Central memory CD8-positive, alpha-beta T cell (primary cell): ENCODE data around the gene BMP3.
"Not testable (repeated sequence)": the region's sequence is repeated elsewhere in the genome, so short reads cannot be mapped to it uniquely, and the experiment has no call there.

Source experiments
- ATAC-seq: fragments of 150-1000 bp; cut with Tn5 transposase; replicated peaks from 2 replicates; pipeline ENCODE4 v1.10.0; 2022; ENCODE audit warnings: mild to moderate bottlenecking, moderate FRiP score, moderate number of reproducible peaks; ENCODE audit not compliant: poor library complexity, severe bottlenecking; ENCODE audit errors: extremely low read depth
- DNase-seq, 2 donors: peaks; one replicate each; pipeline ENCODE4 v3.0.0; 2021; ENCODE audit warnings: low spot score in 2 of 2
- H3K27ac Mint-ChIP-seq: one replicate; pipeline ENCODE4 v1.8.0; 2022; ENCODE audit warnings: low read depth, mild to moderate bottlenecking, moderate library complexity, mixed read lengths
- H3K27me3 Mint-ChIP-seq: one replicate; pipeline ENCODE4 v1.8.0; 2022; ENCODE audit warnings: mixed read lengths
- H3K36me3 Mint-ChIP-seq: one replicate; pipeline ENCODE4 v1.8.0; 2022; ENCODE audit warnings: mild to moderate bottlenecking, moderate library complexity, mixed read lengths; ENCODE audit not compliant: insufficient read depth
- H3K4me1 Mint-ChIP-seq: one replicate; pipeline ENCODE4 v1.8.0; 2022; ENCODE audit warnings: mixed read lengths
- H3K4me3 Mint-ChIP-seq: one replicate; pipeline ENCODE4 v1.8.0; 2022; ENCODE audit warnings: mild to moderate bottlenecking, moderate library complexity, mixed read lengths
- H3K9me3 Mint-ChIP-seq: one replicate; pipeline ENCODE4 v1.8.0; 2022; ENCODE audit warnings: mixed read lengths

Gene BMP3, protein sequence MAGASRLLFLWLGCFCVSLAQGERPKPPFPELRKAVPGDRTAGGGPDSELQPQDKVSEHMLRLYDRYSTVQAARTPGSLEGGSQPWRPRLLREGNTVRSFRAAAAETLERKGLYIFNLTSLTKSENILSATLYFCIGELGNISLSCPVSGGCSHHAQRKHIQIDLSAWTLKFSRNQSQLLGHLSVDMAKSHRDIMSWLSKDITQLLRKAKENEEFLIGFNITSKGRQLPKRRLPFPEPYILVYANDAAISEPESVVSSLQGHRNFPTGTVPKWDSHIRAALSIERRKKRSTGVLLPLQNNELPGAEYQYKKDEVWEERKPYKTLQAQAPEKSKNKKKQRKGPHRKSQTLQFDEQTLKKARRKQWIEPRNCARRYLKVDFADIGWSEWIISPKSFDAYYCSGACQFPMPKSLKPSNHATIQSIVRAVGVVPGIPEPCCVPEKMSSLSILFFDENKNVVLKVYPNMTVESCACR

DNA sequence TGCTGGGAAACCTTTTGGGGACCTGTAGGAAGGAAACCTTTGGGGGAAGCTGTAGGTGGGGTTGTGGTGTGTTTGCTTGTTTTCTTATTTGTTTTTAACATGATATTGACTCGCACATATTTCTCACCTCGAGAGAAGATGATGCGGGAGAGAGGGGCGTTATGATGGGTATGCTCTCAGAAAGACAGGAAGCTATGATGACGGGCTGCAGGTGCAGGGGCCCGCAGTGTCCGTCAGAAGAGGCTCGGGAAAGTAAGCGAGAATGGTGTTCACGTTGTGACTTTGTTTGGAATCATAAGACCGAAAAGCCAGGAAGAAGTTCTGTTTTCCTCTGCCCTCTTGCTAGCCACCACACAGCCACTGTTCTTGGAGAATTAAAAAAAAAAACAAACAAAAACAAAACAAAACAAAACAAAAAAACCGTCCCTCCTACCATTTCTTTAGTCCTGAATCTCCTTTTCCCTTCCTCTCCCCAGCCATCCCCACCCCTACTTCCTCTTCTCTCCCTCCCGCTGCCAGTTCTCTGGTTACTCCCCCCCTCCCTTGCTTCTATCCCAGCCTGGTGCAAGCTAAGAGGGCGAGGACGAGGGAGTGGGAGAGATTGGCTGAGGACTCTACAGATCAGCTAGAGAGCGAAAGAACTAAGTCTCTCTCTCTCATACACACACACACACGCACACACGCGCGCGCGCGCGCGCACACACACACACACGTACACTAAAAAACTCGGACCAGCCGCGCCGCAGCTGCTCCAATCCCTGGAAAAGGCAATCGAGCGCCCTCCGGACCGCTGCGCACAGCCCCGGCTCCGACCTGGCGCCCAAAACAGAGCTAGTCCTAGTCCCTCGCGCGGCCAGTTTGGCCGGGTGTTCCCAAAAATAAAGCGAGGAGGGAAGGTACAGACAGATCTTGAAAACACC, at the start of gene BMP3:
TSS of gene BMP3 (plus strand) at position 648 of the 920 bp plus-strand sequence. CDS start 577 bp downstream, outside the sequence.
- Mint-ChIP-seq H3K9me3 (no peaks in the 10 kb centered on the region), H3K4me3 (peak within 1 kb of the TSS; percentile 70), H3K27me3 (peaks cover 88% of the 10 kb centered on the region), H3K27ac (no peak within 1 kb of the TSS), H3K36me3 (no peaks in the 10 kb centered on the region), H3K4me1 (peaks cover 16% of the 10 kb centered on the region)
- peak; percentile 14 for ATAC-seq
- DNase-seq = no peak

DNA sequence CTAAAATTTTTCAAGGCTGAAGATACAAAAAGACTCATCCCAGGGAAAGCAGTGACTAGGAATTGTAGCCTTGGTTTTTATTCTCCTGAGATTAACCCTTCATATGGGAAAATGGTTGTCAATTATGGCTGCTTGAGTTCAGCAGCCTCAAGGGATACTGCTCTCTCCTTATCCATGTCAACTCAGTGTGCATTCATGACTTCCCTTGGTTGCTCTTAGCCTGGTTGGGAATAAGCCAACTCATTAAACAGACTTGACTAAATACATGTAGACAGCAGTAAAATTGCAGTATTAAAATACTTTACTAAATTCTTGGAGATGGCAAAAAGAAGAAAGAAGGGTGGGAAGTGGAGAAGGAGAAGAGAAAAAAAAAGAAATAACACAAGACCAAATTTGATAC, 44.5 kb upstream of the BMP3 start:
- Mint-ChIP-seq H3K4me3 (no peak overlapping the region), H3K27me3 (peaks cover 45% of the 10 kb centered on the region), H3K36me3 (no peaks in the 10 kb centered on the region), H3K27ac (no peak overlapping the region), H3K9me3 (no peaks in the 10 kb centered on the region), H3K4me1 (no peaks in the 10 kb centered on the region)
- DNase-seq = no peak
- no peak for ATAC-seq

DNA sequence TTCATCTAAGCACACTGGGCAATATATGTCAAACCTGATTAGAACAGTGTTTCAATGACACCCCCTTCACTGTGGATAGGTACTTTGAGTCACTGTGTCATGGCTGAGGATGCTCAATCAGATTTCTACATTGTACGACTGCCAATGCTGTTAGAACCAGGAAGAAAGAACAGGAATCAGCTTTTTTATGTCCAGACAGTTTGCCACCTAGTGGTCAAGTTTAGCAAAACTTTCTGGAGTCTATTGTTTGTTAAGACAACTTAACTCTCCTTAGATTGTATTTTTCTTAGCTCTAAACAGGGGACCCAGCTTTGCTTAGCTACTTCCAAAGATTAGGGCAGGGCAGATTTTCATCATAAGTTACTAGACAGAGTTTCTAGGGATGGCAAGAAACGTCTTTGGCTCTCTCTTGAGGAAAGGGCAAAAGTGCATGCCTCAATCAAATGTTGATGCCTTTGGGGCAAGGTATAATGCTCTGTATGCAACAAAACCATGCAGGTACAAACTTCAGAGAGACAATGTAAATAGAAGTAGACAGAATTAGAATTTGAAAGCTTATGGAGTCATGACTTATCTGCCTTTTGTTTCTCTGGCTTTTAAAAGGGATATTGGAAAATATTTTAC, 40.5 kb upstream of the BMP3 start:
- Mint-ChIP-seq H3K4me1 (no peaks in the 10 kb centered on the region), H3K27me3 (peaks cover 51% of the 10 kb centered on the region), H3K27ac (no peak overlapping the region), H3K4me3 (no peak overlapping the region), H3K36me3 (no peaks in the 10 kb centered on the region), H3K9me3 (no peaks in the 10 kb centered on the region)
- ATAC-seq (peak; percentile 32), DNase-seq (peak in 1 of 2 donors; percentile 13)

- Mint-ChIP-seq H3K4me1 (no peaks in the 10 kb centered on the region), H3K27ac (no peak overlapping the region), H3K36me3 (no peaks in the 10 kb centered on the region), H3K4me3 (no peak overlapping the region), H3K9me3 (no peaks in the 10 kb centered on the region), H3K27me3 (peaks cover 51% of the 10 kb centered on the region)
- ATAC-seq = no peak
- no peak for DNase-seq
These were observed 39.7 kb upstream of the BMP3 start for GRCh38 chr4:80990851-80991250.

- no peak overlapping the region for H3K4me3 Mint-ChIP-seq
- peaks cover 27% of the 10 kb centered on the region for H3K27me3 Mint-ChIP-seq
- DNase-seq (no peak), ATAC-seq (no peak)
- no peak overlapping the region for H3K27ac Mint-ChIP-seq
- H3K9me3 Mint-ChIP-seq = no peaks in the 10 kb centered on the region
- no peaks in the 10 kb centered on the region for H3K36me3 Mint-ChIP-seq
- H3K4me1 Mint-ChIP-seq = peaks cover 10% of the 10 kb centered on the region
These were observed 30.6 kb upstream of the BMP3 start for GRCh38 chr4:80999943-81000342.

- no peak overlapping the region for H3K27ac Mint-ChIP-seq
- DNase-seq = no peak
- peaks cover 10% of the 10 kb centered on the region for H3K4me1 Mint-ChIP-seq
These were observed 26.9 kb upstream of the BMP3 start for GRCh38 chr4:81003597-81004111.

DNA sequence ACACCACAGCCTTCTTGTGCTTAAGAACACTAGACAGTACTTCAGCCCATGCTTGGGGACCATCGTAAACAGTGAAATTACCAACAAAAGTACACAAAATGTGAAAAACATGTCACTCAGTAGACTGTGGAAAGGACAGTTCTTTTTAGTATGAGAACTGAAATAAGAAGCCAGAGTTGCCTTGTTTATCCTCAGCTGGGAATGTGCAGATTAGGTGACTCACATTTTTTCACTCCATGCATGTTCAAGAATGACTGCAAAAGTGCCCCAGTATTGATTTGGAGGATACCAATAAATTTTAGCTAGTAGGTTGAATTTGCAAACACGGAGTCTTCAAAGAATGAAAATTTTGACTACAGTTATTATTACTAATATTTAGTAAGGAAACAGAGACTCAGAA, 23.1 kb upstream of the BMP3 start:
- Mint-ChIP-seq H3K36me3 (no peaks in the 10 kb centered on the region), H3K4me1 (peaks cover 10% of the 10 kb centered on the region), H3K27me3 (peaks cover 24% of the 10 kb centered on the region), H3K27ac (no peak overlapping the region), H3K4me3 (no peak overlapping the region), H3K9me3 (no peaks in the 10 kb centered on the region)
- DNase-seq = no peak
- ATAC-seq = no peak

More at GRCh38 chr4:81003597-81004111, 26.9 kb upstream of the BMP3 start:
- Mint-ChIP-seq H3K36me3 (no peaks in the 10 kb centered on the region), H3K4me3 (no peak overlapping the region), H3K27me3 (peaks cover 24% of the 10 kb centered on the region), H3K9me3 (no peaks in the 10 kb centered on the region)
- ATAC-seq = peak; percentile 10

DNA sequence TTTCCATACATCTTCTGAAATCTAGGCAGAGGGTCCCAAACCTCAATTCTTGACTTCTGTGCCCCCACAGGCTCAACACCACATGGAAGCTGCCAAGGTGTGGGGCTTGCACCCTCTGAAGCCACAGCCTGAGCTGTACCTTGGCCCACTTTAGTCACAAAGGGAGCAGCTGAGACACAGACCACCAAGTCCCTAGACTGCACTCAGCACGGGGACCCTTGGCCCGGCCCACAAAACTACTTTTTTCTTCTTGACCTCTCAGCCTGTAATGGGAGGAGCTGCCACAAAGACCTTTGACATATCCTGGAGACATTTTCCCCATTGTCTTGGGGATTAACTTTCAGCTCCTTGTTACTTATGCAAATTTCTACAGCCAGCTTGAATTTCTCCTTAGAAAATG, 13.9 kb upstream of the BMP3 start:
- not testable (repeated sequence) for H3K27ac Mint-ChIP-seq, H3K4me1 Mint-ChIP-seq, H3K4me3 Mint-ChIP-seq, H3K36me3 Mint-ChIP-seq, ATAC-seq, H3K9me3 Mint-ChIP-seq, DNase-seq
- peaks cover 36% of the 10 kb centered on the region for H3K27me3 Mint-ChIP-seq

GRCh38 chr4:81019006-81019405, 11.5 kb upstream of the BMP3 start:
- no peaks in the 10 kb centered on the region for H3K36me3 Mint-ChIP-seq
- DNase-seq = no peak
- no peak overlapping the region for H3K27ac Mint-ChIP-seq
- peaks cover 31% of the 10 kb centered on the region for H3K27me3 Mint-ChIP-seq
- no peak for ATAC-seq
- no peaks in the 10 kb centered on the region for H3K4me1 Mint-ChIP-seq
- H3K4me3 Mint-ChIP-seq = no peak overlapping the region
- H3K9me3 Mint-ChIP-seq = no peaks in the 10 kb centered on the region

- Mint-ChIP-seq H3K4me3 (no peak overlapping the region), H3K36me3 (no peaks in the 10 kb centered on the region), H3K27ac (no peak overlapping the region), H3K4me1 (no peaks in the 10 kb centered on the region), H3K27me3 (peaks cover 53% of the 10 kb centered on the region), H3K9me3 (no peaks in the 10 kb centered on the region)
- DNase-seq (no peak), ATAC-seq (no peak)
These were observed 9.2 kb upstream of the BMP3 start for GRCh38 chr4:81021142-81021944.

GRCh38 chr4:81021981-81022380, 8.5 kb upstream of the BMP3 start:
- no peak for ATAC-seq
- no peaks in the 10 kb centered on the region for H3K36me3 Mint-ChIP-seq
- H3K4me3 Mint-ChIP-seq = no peak overlapping the region
- no peak for DNase-seq
- H3K27me3 Mint-ChIP-seq = peaks cover 54% of the 10 kb centered on the region
- no peaks in the 10 kb centered on the region for H3K9me3 Mint-ChIP-seq
- no peak overlapping the region for H3K27ac Mint-ChIP-seq
- no peaks in the 10 kb centered on the region for H3K4me1 Mint-ChIP-seq
